ENCODE data around the gene ENTPD3.

The ENTPD3 gene

GRCh38 chr3:40451551-40451950 lies 64.6 kb downstream of the ENTPD3 start:
- H2BK120ac ChIP-seq (ENCODE audit: insufficient read depth, low read length, poor library complexity) = no peak overlapping the region
- H2AFZ ChIP-seq (ENCODE audit: insufficient read depth, low read length, poor library complexity) = no peak overlapping the region
- H3K27ac ChIP-seq (ENCODE audit: low read depth, low read length) = no peak overlapping the region
- no peak overlapping the region for H3K4ac ChIP-seq (ENCODE audit: low read depth, low read length)
- H3K36me3 ChIP-seq (ENCODE audit: control insufficient read depth in 1 of 2, insufficient read depth in 2 of 2, low read length in 2 of 2) = no peaks in the 10 kb centered on the region
- H3K23ac ChIP-seq (ENCODE audit: low read length) = no peak overlapping the region
- no peaks in the 10 kb centered on the region for H3K27me3 ChIP-seq (ENCODE audit: insufficient read depth, low read length)
- no peak overlapping the region for H4K12ac ChIP-seq (ENCODE audit: low read depth, low read length)
- H4K8ac ChIP-seq (ENCODE audit: low read depth, low read length) = no peak overlapping the region
- peaks cover 1 to 2% of the 10 kb centered on the region in 2 experiments for H3K4me1 ChIP-seq (ENCODE audit: control insufficient read depth in 1 of 2, insufficient read depth in 2 of 2, low read length in 2 of 2)
- H2BK12ac ChIP-seq (ENCODE audit: low read length) = no peak overlapping the region
- no peak overlapping the region for H3K14ac ChIP-seq (ENCODE audit: low read length)
- no peak overlapping the region for H3K18ac ChIP-seq (ENCODE audit: low read length)
- no peak overlapping the region for H3K4me3 ChIP-seq (ENCODE audit: low read depth, low read length)
- peak; percentile 6 to 81 for DNase-seq
- no peak overlapping the region for H3K4me2 ChIP-seq (ENCODE audit: low read length)
- H4K91ac ChIP-seq (ENCODE audit: low read depth, low read length) = no peak overlapping the region
- H3K9me3 ChIP-seq (ENCODE audit: insufficient read depth, low read depth, low read length) = no peaks in the 10 kb centered on the region
- H2AK5ac ChIP-seq (ENCODE audit: low read length) = no peak overlapping the region
- H2BK5ac ChIP-seq (ENCODE audit: low read depth, low read length, poor library complexity) = no peak overlapping the region
- H3K9ac ChIP-seq (ENCODE audit: low read length) = no peak overlapping the region
- peaks cover 3% of the 10 kb centered on the region for H3K79me2 ChIP-seq (ENCODE audit: control insufficient read depth, insufficient read depth, low read length, poor library complexity)
- H3K79me1 ChIP-seq (ENCODE audit: low read length) = peaks cover 6% of the 10 kb centered on the region

DNA sequence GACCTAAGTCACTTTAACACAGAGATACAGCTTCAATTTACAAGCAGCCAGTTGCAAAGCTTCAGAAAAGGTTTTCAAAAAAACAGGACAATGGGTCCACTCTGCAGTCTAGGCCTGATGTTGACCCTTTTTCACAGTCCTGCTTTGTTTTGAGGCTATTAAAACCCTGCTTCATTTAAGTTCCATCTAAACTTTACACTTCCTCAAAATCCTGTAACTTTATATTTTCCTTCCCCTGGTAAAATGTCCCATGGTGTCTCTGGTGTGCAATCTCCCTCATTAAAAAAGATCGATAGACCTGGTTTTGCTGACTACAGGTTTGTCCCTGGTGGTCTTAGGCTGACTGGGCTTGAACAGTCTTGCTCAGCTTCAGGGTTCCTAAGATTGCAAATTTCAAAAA lies 65.1 kb downstream of the ENTPD3 start:
- no CpG with 5 or more reads among the region's 1 CpG for WGBS (ENCODE audit: extremely low coverage, insufficient coverage, insufficient read length)

DNA sequence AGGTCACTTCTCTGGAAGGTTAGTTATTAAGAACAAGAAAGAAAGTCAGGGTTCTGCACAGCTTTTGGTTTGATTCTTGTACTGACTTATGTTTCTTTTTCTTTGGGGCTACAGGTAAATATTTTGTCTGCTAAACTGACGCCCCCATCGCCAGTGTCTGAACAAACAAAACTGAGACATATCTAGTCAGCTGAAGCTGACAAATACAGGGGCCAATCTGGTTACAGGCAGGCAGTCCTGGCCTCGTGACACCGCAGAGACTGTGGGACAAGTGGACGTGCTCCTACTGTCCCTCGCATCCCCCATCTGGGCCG lies 65.5 kb downstream of the ENTPD3 start:
- Histone ChIP-seq H3K9ac (ENCODE audit: low read length) (peak overlapping the region; percentile 89), H3K9me3 (ENCODE audit: insufficient read depth, low read depth, low read length) (no peaks in the 10 kb centered on the region), H3K36me3 (ENCODE audit: control insufficient read depth in 1 of 2, insufficient read depth in 2 of 2, low read length in 2 of 2) (no peaks in the 10 kb centered on the region), H4K8ac (ENCODE audit: low read depth, low read length) (peak overlapping the region; percentile 92), H3K14ac (ENCODE audit: low read length) (peak overlapping the region; percentile 75), H4K91ac (ENCODE audit: low read depth, low read length) (peak overlapping the region; percentile 81), H2AK5ac (ENCODE audit: low read length) (no peak overlapping the region), H2BK120ac (ENCODE audit: insufficient read depth, low read length, poor library complexity) (peak overlapping the region; percentile 19), H3K4me3 (ENCODE audit: low read depth, low read length) (peak overlapping the region; percentile 89), H3K23ac (ENCODE audit: low read length) (no peak overlapping the region), H4K12ac (ENCODE audit: low read depth, low read length) (peak overlapping the region; percentile 20), H3K4me2 (ENCODE audit: low read length) (peak overlapping the region; percentile 77), H3K4ac (ENCODE audit: low read depth, low read length) (peak overlapping the region; percentile 51), H3K4me1 (ENCODE audit: control insufficient read depth in 1 of 2, insufficient read depth in 2 of 2, low read length in 2 of 2) (peaks cover 2% of the 10 kb centered on the region in 2 experiments), H2AFZ (ENCODE audit: insufficient read depth, low read length, poor library complexity) (peak overlapping the region; percentile 82), H2BK5ac (ENCODE audit: low read depth, low read length, poor library complexity) (no peak overlapping the region), H3K27ac (ENCODE audit: low read depth, low read length) (peak overlapping the region; percentile 24), H3K79me2 (ENCODE audit: control insufficient read depth, insufficient read depth, low read length, poor library complexity) (peaks cover 7% of the 10 kb centered on the region), H2BK12ac (ENCODE audit: low read length) (no peak overlapping the region), H3K18ac (ENCODE audit: low read length) (peak overlapping the region; percentile 66), H3K79me1 (ENCODE audit: low read length) (peaks cover 10% of the 10 kb centered on the region), H3K27me3 (ENCODE audit: insufficient read depth, low read length) (no peaks in the 10 kb centered on the region)
- DNase-seq = peak in 1 of 2 donors; percentile 35
- WGBS (ENCODE audit: extremely low coverage, insufficient coverage, insufficient read length) = no CpG with 5 or more reads among the region's 7 CpGs

More for the DNA sequence above, 65.1 kb downstream of the ENTPD3 start:
- H3K27ac ChIP-seq (ENCODE audit: low read depth, low read length) = no peak overlapping the region
- H3K9ac ChIP-seq (ENCODE audit: low read length) = no peak overlapping the region
- no peak overlapping the region for H2AK5ac ChIP-seq (ENCODE audit: low read length)
- H4K91ac ChIP-seq (ENCODE audit: low read depth, low read length) = no peak overlapping the region
- H3K4me1 ChIP-seq (ENCODE audit: control insufficient read depth in 1 of 2, insufficient read depth in 2 of 2, low read length in 2 of 2) = peaks cover 2% of the 10 kb centered on the region in 2 experiments
- no peak overlapping the region for H3K23ac ChIP-seq (ENCODE audit: low read length)
- H3K9me3 ChIP-seq (ENCODE audit: insufficient read depth, low read depth, low read length) = no peaks in the 10 kb centered on the region
- H2BK120ac ChIP-seq (ENCODE audit: insufficient read depth, low read length, poor library complexity) = no peak overlapping the region
- H3K36me3 ChIP-seq (ENCODE audit: control insufficient read depth in 1 of 2, insufficient read depth in 2 of 2, low read length in 2 of 2) = no peaks in the 10 kb centered on the region
- H3K14ac ChIP-seq (ENCODE audit: low read length) = no peak overlapping the region
- no peak overlapping the region for H2BK12ac ChIP-seq (ENCODE audit: low read length)
- no peak overlapping the region for H3K18ac ChIP-seq (ENCODE audit: low read length)
- H3K4me3 ChIP-seq (ENCODE audit: low read depth, low read length) = no peak overlapping the region
- H3K27me3 ChIP-seq (ENCODE audit: insufficient read depth, low read length) = no peaks in the 10 kb centered on the region
- no peak overlapping the region for H3K4ac ChIP-seq (ENCODE audit: low read depth, low read length)
- peak overlapping the region; percentile 92 for H4K8ac ChIP-seq (ENCODE audit: low read depth, low read length)
- no peak overlapping the region for H4K12ac ChIP-seq (ENCODE audit: low read depth, low read length)
- no peak overlapping the region for H2AFZ ChIP-seq (ENCODE audit: insufficient read depth, low read length, poor library complexity)
- peaks cover 3% of the 10 kb centered on the region for H3K79me2 ChIP-seq (ENCODE audit: control insufficient read depth, insufficient read depth, low read length, poor library complexity)
- H3K4me2 ChIP-seq (ENCODE audit: low read length) = peak overlapping the region; percentile 77
- peak in 1 of 2 donors; percentile 8 for DNase-seq
- H2BK5ac ChIP-seq (ENCODE audit: low read depth, low read length, poor library complexity) = no peak overlapping the region
- H3K79me1 ChIP-seq (ENCODE audit: low read length) = peaks cover 6% of the 10 kb centered on the region

GRCh38 chr3:40452876-40453730 lies 66.1 kb downstream of the ENTPD3 start:
- H2AFZ ChIP-seq (ENCODE audit: insufficient read depth, low read length, poor library complexity) = peak overlapping the region; percentile 82
- H2BK120ac ChIP-seq (ENCODE audit: insufficient read depth, low read length, poor library complexity) = peak overlapping the region; percentile 19
- H3K27ac ChIP-seq (ENCODE audit: low read depth, low read length) = peak overlapping the region; percentile 35
- H4K91ac ChIP-seq (ENCODE audit: low read depth, low read length) = peak overlapping the region; percentile 81
- H2BK12ac ChIP-seq (ENCODE audit: low read length) = no peak overlapping the region
- peak overlapping the region; percentile 77 for H3K4me2 ChIP-seq (ENCODE audit: low read length)
- peak overlapping the region; percentile 89 for H3K4me3 ChIP-seq (ENCODE audit: low read depth, low read length)
- H3K14ac ChIP-seq (ENCODE audit: low read length) = peak overlapping the region; percentile 75
- H3K4me1 ChIP-seq (ENCODE audit: control insufficient read depth in 1 of 2, insufficient read depth in 2 of 2, low read length in 2 of 2) = peaks cover 2% of the 10 kb centered on the region in 2 experiments
- H3K36me3 ChIP-seq (ENCODE audit: control insufficient read depth in 1 of 2, insufficient read depth in 2 of 2, low read length in 2 of 2) = no peaks in the 10 kb centered on the region
- H3K9ac ChIP-seq (ENCODE audit: low read length) = peak overlapping the region; percentile 89
- no peak overlapping the region for H2AK5ac ChIP-seq (ENCODE audit: low read length)
- H3K79me2 ChIP-seq (ENCODE audit: control insufficient read depth, insufficient read depth, low read length, poor library complexity) = peaks cover 11% of the 10 kb centered on the region
- H3K27me3 ChIP-seq (ENCODE audit: insufficient read depth, low read length) = no peaks in the 10 kb centered on the region
- peaks cover 10% of the 10 kb centered on the region for H3K79me1 ChIP-seq (ENCODE audit: low read length)
- H3K9me3 ChIP-seq (ENCODE audit: insufficient read depth, low read depth, low read length) = no peaks in the 10 kb centered on the region
- H2BK5ac ChIP-seq (ENCODE audit: low read depth, low read length, poor library complexity) = peak overlapping the region; percentile 59
- H3K18ac ChIP-seq (ENCODE audit: low read length) = peak overlapping the region; percentile 66
- no peak overlapping the region for H3K23ac ChIP-seq (ENCODE audit: low read length)
- H4K8ac ChIP-seq (ENCODE audit: low read depth, low read length) = peak overlapping the region; percentile 92
- peak; percentile 99 to 100 for DNase-seq
- peak overlapping the region; percentile 51 for H3K4ac ChIP-seq (ENCODE audit: low read depth, low read length)
- WGBS (ENCODE audit: extremely low coverage, insufficient coverage, insufficient read length) = no CpG with 5 or more reads among the region's 41 CpGs
- peak overlapping the region; percentile 20 for H4K12ac ChIP-seq (ENCODE audit: low read depth, low read length)
